Measurements from ENCODE around the gene APBA1. TPM values are rescaled to one million over a fixed set of nuclear protein-coding genes. Genes with fewer than 3 reads are reported as not detected.

The APBA1 gene
- total and polyA plus RNA-seq, 11 donors, result 0.61 to 6.2 (median 2.2) TPM

DNA sequence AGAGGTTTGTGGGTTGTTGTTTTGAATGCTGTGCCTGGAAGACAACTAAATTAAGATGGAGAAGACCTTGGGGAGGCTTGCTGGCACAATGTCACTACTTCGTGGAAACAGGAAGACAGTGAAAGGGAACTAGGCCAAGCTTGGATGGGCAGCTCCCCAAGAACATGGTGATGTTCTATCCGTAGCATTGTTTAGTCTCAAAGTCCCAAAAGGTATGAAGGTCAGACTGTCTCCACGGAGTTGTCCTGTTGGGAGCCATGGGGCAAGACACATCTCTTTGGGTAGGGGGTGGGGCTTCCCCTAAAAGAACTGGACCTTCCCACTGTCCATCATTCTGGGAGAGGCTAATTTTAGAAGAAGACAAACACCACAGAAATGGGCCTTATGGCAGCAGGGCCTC lies 206.7 kb downstream of the APBA1 start:
- no peaks in the 10 kb centered on the region for H3K27me3 ChIP-seq
- peaks cover 0 to 8% (median 0%) of the 10 kb centered on the region in 12 donors for H3K4me1 ChIP-seq
- DNase-seq (peak in 3 of 5 donors; percentile 29 to 59 (median 35)), ATAC-seq (peak; percentile 79 to 82 (median 80))
- H3K27ac ChIP-seq, result peak overlapping the region in 4 of 12 donors; percentile 11 to 62 (median 42)
- intact Hi-C loops (cut with DNase I), result no loop called here
- H3K36me3 ChIP-seq, result peaks cover 0 to 9% (median 0%) of the 10 kb centered on the region in 9 donors
- H3K9me3 ChIP-seq, result no peaks in the 10 kb centered on the region
- TF ChIP-seq CTCF (IDR thresholded peaks at IDR 0.05) (no peak), POLR2A (IDR thresholded peaks at IDR 0.05) (no peak)
- no peak overlapping the region for H3K4me3 ChIP-seq
- WGBS, 4 donors, result 12 to 59% (median 27%) methylated on average over 3 of the region's 3 CpGs

GRCh38 chr9:69463497-69464068 lies 208.6 kb downstream of the APBA1 start:
- Histone ChIP-seq H3K4me3 (no peak overlapping the region), H3K27ac (no peak overlapping the region), H3K4me1 (peaks cover 0 to 8% (median 0%) of the 10 kb centered on the region in 12 donors), H3K36me3 (peaks cover 0 to 9% (median 0%) of the 10 kb centered on the region in 9 donors), H3K9me3 (no peaks in the 10 kb centered on the region), H3K27me3 (no peaks in the 10 kb centered on the region)
- TF ChIP-seq CTCF (IDR thresholded peaks at IDR 0.05) (no peak), POLR2A (IDR thresholded peaks at IDR 0.05) (no peak)
- DNase-seq (no peak), ATAC-seq (no peak)
- 63 to 73% (median 69%) methylated on average over 11 of the region's 11 CpGs for WGBS, 4 donors
- intact Hi-C loops (cut with DNase I), result no loop called here

GRCh38 chr9:69462394-69462793 lies 209.8 kb downstream of the APBA1 start:
- no peaks in the 10 kb centered on the region for H3K27me3 ChIP-seq
- H3K36me3 ChIP-seq, result peaks cover 0 to 9% (median 0%) of the 10 kb centered on the region in 9 donors
- intact Hi-C loops (cut with DNase I), result no loop called here
- no peak overlapping the region for H3K27ac ChIP-seq
- H3K4me3 ChIP-seq, result no peak overlapping the region
- H3K4me1 ChIP-seq, result peaks cover 0 to 8% (median 0%) of the 10 kb centered on the region in 12 donors
- ATAC-seq (no peak), DNase-seq (no peak)
- TF ChIP-seq POLR2A (IDR thresholded peaks at IDR 0.05), result no peak
- TF ChIP-seq CTCF (IDR thresholded peaks at IDR 0.05), result no peak
- H3K9me3 ChIP-seq, result no peaks in the 10 kb centered on the region
- WGBS, 4 donors, result 89 to 92% (median 91%) methylated on average over 4 of the region's 4 CpGs

- WGBS, 4 donors, result 85 to 87% (median 86%) methylated on average over 6 of the region's 6 CpGs
- Histone ChIP-seq H3K27ac (no peak overlapping the region), H3K4me3 (no peak overlapping the region), H3K4me1 (peaks cover 0 to 8% (median 0%) of the 10 kb centered on the region in 12 donors), H3K27me3 (no peaks in the 10 kb centered on the region), H3K36me3 (peaks cover 0 to under 1% (median 0%) of the 10 kb centered on the region in 9 donors), H3K9me3 (no peaks in the 10 kb centered on the region)
- no peak for ATAC-seq
- DNase-seq, result no peak
- intact Hi-C loops (cut with DNase I), result no loop called here
- no peak for TF ChIP-seq POLR2A (IDR thresholded peaks at IDR 0.05)
- TF ChIP-seq CTCF (IDR thresholded peaks at IDR 0.05), result no peak
These were observed 210.9 kb downstream of the APBA1 start for GRCh38 chr9:69461103-69461887.

All from heart left ventricle (tissue), 16 donors.